C4-2B (cell line): Measurements from ENCODE around the gene FGF1.

Experiments used
- H3K27ac ChIP-seq: fragments of 450-650 bp; 2 replicates; pipeline ENCODE4 v1.5.1; 2017
- CTCF ChIP-seq: fragments of 450-650 bp; conservative IDR thresholded peaks from 2 replicates; pipeline ENCODE4 v1.5.1; 2017; ENCODE audit warnings: mild to moderate bottlenecking
- ZFX ChIP-seq: fragments of 450-650 bp; IDR thresholded peaks from 2 replicates; pipeline ENCODE4 v1.6.1; 2017

The FGF1 gene

GRCh38 chr5:142659405-142659804 is 26.5 kb downstream of the FGF1 start:
- TF ChIP-seq CTCF = no peak
- TF ChIP-seq ZFX = no peak
- H3K27ac ChIP-seq = no peak overlapping the region

GRCh38 chr5:142658278-142658677 is 27.6 kb downstream of the FGF1 start:
- TF ChIP-seq ZFX (no peak), CTCF (no peak)
- H3K27ac ChIP-seq = no peak overlapping the region

- H3K27ac ChIP-seq = no peak overlapping the region
- TF ChIP-seq ZFX (no peak), CTCF (no peak)
Measured at GRCh38 chr5:142657446-142657845, 28.4 kb downstream of the FGF1 start.

GRCh38 chr5:142655339-142656267 is 30.3 kb downstream of the FGF1 start:
- TF ChIP-seq CTCF (peak; percentile 100), ZFX (no peak)

GRCh38 chr5:142654578-142655058 is 31.3 kb downstream of the FGF1 start:
- TF ChIP-seq CTCF (no peak), ZFX (no peak)
- no peak overlapping the region for H3K27ac ChIP-seq

More at GRCh38 chr5:142655339-142656267, 30.3 kb downstream of the FGF1 start:
- H3K27ac ChIP-seq = no peak overlapping the region

GRCh38 chr5:142653321-142653720 is 32.6 kb downstream of the FGF1 start:
- no peak for TF ChIP-seq CTCF
- no peak for TF ChIP-seq ZFX
- H3K27ac ChIP-seq = no peak overlapping the region

GRCh38 chr5:142652563-142652962 is 33.3 kb downstream of the FGF1 start:
- H3K27ac ChIP-seq = no peak overlapping the region
- TF ChIP-seq CTCF = no peak
- TF ChIP-seq ZFX = no peak
